ENCODE results near the gene LHB.

The LHB gene

GRCh38 chr19:48970923-48971395, 45.9 kb downstream of the LHB start:
- peak; percentile 81 for DNase-seq

DNA sequence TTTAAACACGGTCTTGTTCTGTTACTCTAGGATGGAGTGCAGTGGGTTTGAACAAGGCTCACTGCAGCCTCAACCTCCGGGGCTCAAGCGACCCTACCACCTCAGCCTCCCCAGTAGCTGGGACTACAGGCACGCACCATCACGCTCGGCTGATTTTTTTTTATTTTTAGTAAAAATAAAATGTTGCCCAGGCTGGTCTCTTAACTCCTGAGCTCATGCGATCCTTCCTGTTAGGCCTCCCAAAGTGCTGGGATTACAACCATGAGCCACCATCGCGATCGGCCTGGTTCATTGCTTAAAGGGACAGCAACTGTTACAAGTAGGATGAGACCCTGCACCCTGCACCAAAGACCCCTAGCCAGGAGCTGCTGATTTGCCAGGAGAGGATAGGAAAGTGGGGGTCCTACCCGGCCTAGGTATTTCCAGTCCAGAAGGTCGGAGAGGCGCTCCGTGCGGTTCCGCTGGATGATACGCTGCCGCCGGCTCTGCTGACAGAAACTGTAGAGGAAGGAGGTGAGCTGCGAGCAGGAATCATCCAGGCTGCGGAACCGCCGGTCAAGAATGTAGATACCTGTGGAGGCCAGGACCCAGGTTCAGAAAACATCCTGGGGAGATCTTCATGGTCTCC, 46.6 kb downstream of the LHB start:
- no peak for DNase-seq

GRCh38 chr19:48969276-48970138, 47.4 kb downstream of the LHB start:
- DNase-seq: no peak

DNA sequence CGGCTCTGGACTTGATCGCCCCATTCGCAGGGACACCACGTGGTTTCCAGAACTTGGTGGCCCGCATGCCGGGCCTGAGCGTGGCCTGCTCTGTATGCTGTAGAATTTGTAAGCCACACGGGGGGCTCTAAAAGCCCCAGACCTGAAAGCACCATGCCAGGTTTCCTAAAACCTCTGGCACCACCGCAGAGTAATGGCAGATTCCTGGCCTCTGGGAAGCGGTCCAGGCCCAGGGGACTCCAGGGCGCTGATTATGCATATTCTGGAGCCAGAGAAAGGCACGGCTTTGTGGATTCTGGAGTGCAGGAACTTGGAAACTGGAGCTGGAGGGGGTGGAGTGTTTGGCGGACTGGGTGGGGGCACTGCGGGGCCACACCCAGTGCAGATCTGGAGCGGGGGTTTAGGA, 48.1 kb downstream of the LHB start:
- DNase-seq: no peak

GRCh38 chr19:48968179-48968661, 48.7 kb downstream of the LHB start:
- no peak for DNase-seq

DNA sequence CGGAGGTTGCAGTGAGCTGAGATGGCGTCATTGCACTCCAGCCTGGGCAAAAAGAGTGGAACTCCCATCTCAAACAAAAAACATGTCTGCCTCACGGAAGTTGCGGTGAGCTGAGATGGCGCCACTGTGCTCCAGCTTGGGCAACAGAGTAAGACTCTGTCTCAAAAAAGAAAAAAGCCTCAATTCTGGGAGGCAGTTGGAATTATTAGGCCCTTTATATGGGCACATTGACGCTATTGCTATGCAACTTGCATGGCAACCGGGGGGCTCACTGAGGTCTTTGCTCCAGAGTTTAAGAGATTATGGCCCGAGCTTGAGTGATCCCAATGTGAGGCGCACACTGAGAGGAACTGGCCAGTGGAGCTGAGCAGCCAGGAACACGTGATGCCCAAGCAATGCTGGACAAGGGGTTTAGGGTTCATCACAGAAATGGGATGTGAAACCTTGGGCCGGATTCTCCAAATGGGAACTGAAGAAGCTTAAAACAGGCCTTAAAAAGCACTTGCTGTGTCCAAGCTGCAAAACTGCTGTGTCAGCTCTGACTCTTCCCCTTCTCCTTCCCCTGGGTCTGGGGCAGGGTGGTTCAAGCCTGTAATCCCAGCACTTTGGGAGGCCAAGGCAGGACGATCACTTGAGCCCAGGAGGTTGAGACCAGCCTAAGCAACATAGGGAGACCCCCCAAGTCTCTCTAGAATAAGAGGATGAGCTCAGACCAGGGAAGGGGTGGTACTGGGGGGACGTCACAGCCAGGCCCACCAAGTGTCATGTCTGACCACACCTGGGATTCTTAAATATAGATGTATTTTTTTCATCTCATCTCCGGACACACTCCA, 49.3 kb downstream of the LHB start:
- DNase-seq: peak; percentile 26

DNA sequence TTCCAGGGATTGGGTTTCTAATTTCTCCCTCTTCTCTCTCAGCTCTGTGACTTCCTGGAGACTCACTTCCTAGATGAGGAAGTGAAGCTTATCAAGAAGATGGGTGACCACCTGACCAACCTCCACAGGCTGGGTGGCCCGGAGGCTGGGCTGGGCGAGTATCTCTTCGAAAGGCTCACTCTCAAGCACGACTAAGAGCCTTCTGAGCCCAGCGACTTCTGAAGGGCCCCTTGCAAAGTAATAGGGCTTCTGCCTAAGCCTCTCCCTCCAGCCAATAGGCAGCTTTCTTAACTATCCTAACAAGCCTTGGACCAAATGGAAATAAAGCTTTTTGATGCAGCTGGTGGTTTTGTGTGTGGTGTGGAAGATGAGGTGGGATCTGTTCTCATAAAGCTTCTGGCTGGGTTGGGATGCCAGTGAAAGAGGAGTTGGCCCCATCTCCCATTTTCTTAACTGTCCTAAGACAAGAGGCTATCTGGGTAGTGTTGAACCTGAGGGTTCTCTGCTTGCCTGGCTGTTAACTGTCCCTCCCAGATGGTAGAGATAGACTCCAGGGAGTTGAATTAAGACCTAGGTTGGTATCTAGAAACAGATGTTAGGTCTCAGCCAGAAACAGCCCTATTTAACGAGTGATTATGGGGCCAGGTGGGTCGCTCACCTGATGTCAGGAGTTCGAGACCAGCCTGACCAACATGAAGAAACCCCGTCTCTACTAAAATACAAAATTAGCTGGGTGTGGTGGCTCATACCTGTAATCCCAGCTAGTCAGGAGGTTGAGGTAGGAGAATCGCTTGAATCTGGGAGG, 50.1 kb downstream of the LHB start:
- DNase-seq: no peak

Measured in KG1 (cell line).